Measurements from ENCODE around the gene L3MBTL4. TPM values are rescaled to one million over a fixed set of nuclear protein-coding genes. Genes with fewer than 3 reads are reported as not detected.

L3MBTL4 gene
- total RNA-seq, 6 experiments from 2014 or later, result 8.2 to 16.0 (median 11.3) TPM

- Histone ChIP-seq H3K4me1 (no peaks in the 10 kb centered on the region), H3K9me3 (no peaks in the 10 kb centered on the region), H3K4me3 (no peak overlapping the region), H3K27me3 (no peaks in the 10 kb centered on the region), H3K36me3 (no peaks in the 10 kb centered on the region), H3K27ac (no peak overlapping the region)
- intact Hi-C loops (cut with DNase I), result no loop called here
- DNase-seq, result no peak
- TF ChIP-seq CTCF (IDR thresholded peaks at IDR 0.05), result no peak
- no peak for TF ChIP-seq POLR2A (IDR thresholded peaks at IDR 0.05)
- WGBS (ENCODE audit: insufficient coverage, low coverage, low lambda C conversion rate, missing lambda C conversion rate), result 67% methylated on average over 2 of the region's 3 CpGs
- no peak for ATAC-seq
These were observed 496.4 kb downstream of the L3MBTL4 start for GRCh38 chr18:5918205-5918858.

DNA sequence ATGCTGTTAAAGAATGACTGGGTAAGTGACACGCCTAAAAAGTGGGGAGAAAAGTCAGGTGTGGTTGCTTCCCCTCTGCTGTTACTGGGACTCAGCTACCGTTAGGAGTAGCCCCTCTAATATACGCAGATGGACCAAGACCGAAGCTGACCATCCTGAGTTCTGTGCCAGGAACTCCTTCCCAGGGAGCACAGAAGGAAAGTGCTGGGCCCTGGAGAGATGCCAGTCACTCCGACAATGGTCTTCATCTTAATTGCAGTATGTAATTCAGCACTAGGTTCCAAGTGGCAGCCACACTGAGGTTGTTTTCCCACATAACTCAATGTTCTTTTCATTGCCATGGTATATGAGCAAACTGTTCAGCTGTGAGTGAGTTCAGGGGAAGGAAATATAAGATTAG lies 499.8 kb downstream of the L3MBTL4 start:
- ATAC-seq (no peak), DNase-seq (no peak)
- Histone ChIP-seq H3K36me3 (no peaks in the 10 kb centered on the region), H3K9me3 (no peaks in the 10 kb centered on the region), H3K27ac (no peak overlapping the region), H3K4me3 (no peak overlapping the region), H3K4me1 (no peaks in the 10 kb centered on the region), H3K27me3 (no peaks in the 10 kb centered on the region)
- intact Hi-C loops (cut with DNase I), result no loop called here
- 70% methylated on average over 5 of the region's 5 CpGs for WGBS (ENCODE audit: insufficient coverage, low coverage, low lambda C conversion rate, missing lambda C conversion rate)
- TF ChIP-seq CTCF (IDR thresholded peaks at IDR 0.05), result no peak
- no peak for TF ChIP-seq POLR2A (IDR thresholded peaks at IDR 0.05)

DNA sequence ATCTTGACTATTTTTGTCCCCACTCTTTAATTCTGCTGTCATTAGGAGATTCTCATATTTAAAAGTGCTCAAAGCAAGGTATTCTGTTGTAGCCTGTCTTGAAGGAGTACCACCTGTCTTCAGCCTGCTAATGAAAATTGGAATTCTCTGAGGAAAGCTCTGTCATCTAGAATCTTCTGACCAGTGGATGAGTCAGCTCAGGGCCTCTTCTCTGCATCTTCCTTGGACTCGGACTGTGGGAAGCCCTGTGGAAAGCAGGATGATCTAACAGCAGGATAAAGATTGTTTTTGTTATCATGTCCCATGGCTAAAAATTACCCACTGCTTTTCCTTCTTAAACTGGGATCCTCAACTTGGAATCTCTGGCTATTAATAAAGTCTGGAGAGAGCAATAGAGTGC lies 500.7 kb downstream of the L3MBTL4 start:
- Histone ChIP-seq H3K4me3 (no peak overlapping the region), H3K9me3 (no peaks in the 10 kb centered on the region), H3K27ac (no peak overlapping the region), H3K27me3 (no peaks in the 10 kb centered on the region), H3K36me3 (no peaks in the 10 kb centered on the region), H3K4me1 (no peaks in the 10 kb centered on the region)
- ATAC-seq, result no peak
- WGBS (ENCODE audit: insufficient coverage, low coverage, low lambda C conversion rate, missing lambda C conversion rate), result 27% methylated on average over 1 of the region's 1 CpG
- intact Hi-C loops (cut with DNase I), result no loop called here
- no peak for TF ChIP-seq CTCF (IDR thresholded peaks at IDR 0.05)
- TF ChIP-seq POLR2A (IDR thresholded peaks at IDR 0.05), result no peak
- DNase-seq, result no peak

GRCh38 chr18:5912566-5912965 lies 502.1 kb downstream of the L3MBTL4 start:
- DNase-seq (no peak), ATAC-seq (no peak)
- WGBS (ENCODE audit: insufficient coverage, low coverage, low lambda C conversion rate, missing lambda C conversion rate), result 72% methylated on average over 7 of the region's 7 CpGs
- Histone ChIP-seq H3K4me3 (no peak overlapping the region), H3K27me3 (no peaks in the 10 kb centered on the region), H3K4me1 (no peaks in the 10 kb centered on the region), H3K36me3 (no peaks in the 10 kb centered on the region), H3K9me3 (no peaks in the 10 kb centered on the region), H3K27ac (no peak overlapping the region)
- intact Hi-C loops (cut with DNase I), result no loop called here
- no peak for TF ChIP-seq CTCF (IDR thresholded peaks at IDR 0.05)
- no peak for TF ChIP-seq POLR2A (IDR thresholded peaks at IDR 0.05)
